Activated CD8-positive, alpha-beta memory T cell treated with anti-CD3 and anti-CD28 coated beads, Interleukin-2, amount 50 U/mL, for 48 hours (primary cell): ENCODE results near the gene GATA3.
"Not testable (repeated sequence)": the region's sequence is repeated elsewhere in the genome, so short reads cannot be mapped to it uniquely, and the experiment has no call there.

Experiments
- DNase-seq: peaks from one replicate; pipeline ENCODE4 v3.0.0-alpha.2; 2020

Gene GATA3

DNA sequence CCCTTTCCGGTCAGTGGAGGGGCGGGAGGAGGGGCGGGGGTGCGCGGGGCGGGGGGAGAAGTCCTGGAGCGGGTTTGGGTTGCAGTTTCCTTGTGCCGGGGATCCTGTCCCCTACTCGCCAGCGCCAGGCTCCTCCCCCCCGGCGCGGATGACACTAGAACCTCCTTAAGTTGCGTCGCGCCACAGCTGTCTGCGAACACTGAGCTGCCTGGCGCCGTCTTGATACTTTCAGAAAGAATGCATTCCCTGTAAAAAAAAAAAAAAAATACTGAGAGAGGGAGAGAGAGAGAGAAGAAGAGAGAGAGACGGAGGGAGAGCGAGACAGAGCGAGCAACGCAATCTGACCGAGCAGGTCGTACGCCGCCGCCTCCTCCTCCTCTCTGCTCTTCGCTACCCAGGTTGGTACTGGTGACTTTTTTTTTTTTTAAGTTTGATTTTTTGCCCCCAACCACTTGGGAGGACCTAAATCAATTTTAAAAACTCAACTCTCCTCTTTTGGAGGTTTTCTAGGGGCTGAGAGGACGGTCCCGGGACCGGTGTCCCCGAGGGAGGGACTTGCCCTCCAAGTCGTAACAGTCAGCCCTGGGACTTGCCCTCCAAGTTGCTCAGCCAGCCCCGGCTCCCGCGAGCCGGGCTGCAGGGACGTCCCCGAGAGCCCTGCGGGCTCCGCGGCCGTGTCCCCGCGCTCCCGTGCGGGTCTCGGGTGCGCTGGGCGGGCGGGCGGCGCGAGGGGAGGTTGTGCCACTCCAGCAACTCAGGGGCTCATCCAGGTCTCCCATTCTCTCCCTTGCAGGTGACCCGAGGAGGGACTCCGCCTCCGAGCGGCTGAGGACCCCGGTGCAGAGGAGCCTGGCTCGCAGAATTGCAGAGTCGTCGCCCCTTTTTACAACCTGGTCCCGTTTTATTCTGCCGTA is at the start of gene GATA3:
GATA3 (plus strand) TSS at position 195 of the 914 bp plus-strand sequence. CDS start 968 bp downstream, outside the sequence.
- DNase-seq, result peak; percentile 89

DNA sequence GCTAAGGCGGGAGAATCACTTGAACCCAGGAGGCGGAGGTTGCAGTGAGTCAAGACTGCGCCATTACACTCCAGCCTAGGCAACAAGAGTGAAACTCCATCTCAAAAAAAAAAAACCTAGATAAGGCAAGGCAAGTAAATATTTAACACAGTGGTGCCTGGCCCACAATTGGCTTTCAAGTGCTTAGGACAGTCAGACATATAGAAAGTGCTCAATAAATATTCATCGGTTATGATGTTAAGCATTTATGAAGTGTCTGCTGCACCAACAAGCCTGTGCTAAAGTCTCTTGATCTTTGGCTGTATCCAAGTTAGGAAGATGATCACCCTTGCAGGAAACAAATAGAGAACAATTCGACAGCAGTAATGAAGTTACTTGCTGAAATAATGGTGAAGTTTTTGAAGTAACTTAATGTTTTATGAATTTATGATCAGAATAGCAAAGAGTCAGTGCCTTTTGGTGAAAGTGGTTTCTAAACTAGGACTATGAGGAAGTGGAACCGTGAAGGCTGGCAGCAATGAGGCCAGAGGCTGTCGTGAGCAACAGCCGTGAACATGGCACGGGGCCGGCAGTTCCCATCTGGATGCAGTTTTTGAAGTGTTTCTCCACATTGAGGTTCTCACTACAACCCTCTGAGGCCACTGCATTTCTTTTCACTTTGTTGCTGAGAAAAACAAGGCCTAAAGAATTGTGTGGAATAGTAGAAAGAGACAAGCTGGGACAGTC is 48.1 kb upstream of the GATA3 start:
- DNase-seq, result no peak

- no peak for DNase-seq
These were observed 45.5 kb upstream of the GATA3 start for GRCh38 chr10:8009031-8009430.

- no peak for DNase-seq
These were observed 41.5 kb upstream of the GATA3 start for GRCh38 chr10:8013006-8013405.

GRCh38 chr10:8013619-8014018 is 40.9 kb upstream of the GATA3 start:
- no peak for DNase-seq

GRCh38 chr10:8014649-8015048 is 39.8 kb upstream of the GATA3 start:
- DNase-seq, result no peak

GRCh38 chr10:8017277-8017676 is 37.2 kb upstream of the GATA3 start:
- no peak for DNase-seq

GRCh38 chr10:8023321-8023720 is 31.2 kb upstream of the GATA3 start:
- DNase-seq, result no peak

DNA sequence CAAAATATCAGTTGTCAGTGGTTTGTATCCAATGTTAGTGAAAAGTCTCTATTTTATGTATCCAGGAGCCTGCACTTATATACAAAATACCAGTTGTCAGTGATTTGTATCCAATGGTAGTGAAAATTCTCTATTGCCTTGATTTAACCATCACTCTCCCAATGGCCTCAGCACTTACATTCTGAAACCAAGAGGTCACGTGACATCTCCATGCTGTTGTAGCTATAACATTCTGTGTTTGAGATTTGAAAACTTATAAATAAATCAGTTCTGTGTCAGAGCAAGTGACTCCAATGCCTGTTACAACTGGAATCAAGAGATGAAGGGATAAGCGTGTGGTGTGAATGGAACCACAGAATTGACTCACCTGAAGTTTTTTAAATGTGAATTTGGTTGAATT is 30.6 kb upstream of the GATA3 start:
- no peak for DNase-seq

DNA sequence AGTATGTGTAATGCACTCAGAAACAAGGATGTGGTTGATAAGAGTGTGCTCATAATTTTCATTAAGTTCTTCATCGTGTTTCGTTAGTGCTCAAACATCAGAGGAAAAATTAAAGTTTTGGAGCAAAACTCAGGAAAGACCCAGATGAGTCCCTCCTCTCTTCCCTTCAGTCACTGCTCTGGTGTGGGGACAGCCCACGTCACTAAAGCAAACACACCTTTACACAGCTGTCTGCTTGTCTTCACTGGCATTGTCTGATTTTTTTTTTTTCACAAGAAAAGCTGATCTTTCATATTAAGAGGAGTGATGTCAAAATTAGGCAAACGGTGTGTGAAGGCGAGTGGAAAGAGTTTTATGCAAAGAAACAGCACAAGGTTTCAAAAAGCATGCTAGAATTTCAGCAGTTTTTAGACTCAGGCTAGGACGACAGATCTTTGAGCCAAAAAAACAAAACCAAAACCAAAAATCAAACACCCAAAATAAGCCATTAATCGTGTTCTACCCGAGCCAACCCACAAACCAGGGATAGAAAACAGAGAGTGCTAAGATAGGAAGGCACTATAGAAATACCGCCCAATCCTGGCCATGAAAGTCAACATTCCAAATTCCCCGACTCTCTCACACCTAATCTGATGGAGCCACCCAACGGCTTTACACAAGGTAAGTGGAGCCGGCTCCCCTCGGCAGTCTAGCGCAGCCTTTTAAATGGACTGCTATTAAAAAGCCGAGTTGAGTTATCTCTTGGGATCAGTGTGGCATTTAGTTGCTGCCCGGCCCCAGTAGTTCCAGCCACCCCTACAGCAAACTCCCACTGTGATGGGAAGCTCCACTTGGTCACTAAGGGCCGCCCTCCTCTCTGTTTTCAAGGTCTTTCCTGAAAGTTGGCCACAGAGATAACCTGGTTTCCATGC is 27.9 kb upstream of the GATA3 start:
- DNase-seq, result no peak

GRCh38 chr10:8031211-8031610 is 23.3 kb upstream of the GATA3 start:
- DNase-seq, result not testable (repeated sequence)

DNA sequence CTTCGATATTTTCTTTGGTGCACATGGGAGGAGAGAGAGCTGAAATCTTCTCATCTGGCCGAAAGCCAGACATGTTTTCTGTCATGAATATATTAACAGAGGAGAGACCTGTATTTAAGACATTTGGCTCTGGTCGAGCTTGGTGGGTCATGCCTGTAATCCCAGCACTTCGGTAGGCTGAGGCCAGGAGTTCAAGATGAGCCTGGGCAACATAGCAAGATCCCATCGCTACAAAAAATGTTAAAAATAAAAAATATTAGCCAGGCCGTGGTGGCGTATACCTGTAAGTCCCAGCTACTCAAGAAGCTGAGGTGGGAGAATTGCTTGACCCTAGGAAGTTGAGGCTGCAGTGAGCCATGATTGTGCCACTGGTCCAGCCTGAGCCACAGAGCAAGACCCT is 21.9 kb upstream of the GATA3 start:
- DNase-seq, result no peak

DNA sequence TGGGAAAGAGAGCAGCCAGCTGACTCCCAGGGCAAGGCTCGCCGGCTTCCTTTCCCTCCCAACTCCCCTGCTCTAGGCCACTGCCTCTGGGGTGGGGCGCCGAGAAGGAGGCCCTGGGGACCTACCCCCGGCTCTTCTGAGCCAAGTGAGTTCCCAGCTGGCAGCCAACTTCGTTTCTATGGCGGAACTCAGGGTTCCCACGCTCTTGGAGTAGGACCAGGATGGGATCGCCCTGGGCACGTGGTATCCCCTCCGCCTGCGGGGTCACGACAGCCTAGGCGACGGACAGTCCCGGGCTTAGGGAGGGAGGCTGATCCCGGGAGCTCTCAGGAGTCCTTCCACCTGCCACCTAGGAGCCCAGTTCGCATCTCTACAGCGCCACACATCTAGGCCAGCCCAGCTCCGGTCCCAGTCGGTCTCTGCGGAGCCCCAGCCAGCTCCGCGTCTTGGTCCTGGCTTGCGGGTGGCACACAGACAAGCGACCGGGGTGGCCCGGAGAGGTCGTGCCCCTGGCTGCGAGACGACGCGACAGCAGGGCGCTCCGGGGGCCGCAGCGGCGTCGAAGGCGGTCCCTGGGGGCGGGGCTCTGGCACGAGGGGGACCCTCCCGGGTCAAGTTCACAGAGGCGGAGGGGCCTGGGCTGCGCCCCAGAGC is 20.5 kb upstream of the GATA3 start:
- DNase-seq, result peak; percentile 63

DNA sequence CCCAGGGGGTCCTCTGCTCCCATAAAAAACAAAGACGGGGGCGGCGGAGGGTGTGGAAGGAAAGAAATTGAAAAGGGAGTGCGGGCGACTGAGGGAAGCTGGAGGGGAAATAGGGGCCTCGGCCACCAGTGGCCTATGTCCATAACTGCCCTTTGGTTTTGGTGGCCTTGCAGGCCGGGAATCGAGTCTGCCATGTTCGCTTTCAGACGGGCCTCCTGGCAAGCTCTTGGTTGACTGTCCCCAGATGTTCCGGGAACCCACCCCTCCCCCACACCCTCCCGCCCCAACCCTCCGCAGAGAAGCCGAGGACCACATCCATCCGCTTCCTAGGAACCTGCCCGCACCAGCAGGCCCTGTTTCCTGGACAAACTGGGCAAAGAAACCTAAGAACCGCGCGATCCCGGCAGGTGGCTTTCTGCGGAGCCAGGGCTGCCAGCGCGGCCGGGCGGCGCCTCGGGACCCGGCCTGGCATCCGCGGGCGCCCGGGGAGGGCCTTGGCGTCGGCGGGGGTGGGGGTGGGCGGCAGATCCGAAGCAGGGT is 20.0 kb upstream of the GATA3 start:
- DNase-seq, result peak; percentile 57

GRCh38 chr10:8035006-8035640 is 19.4 kb upstream of the GATA3 start:
- peak; percentile 66 for DNase-seq

GRCh38 chr10:8035641-8036470 is 18.6 kb upstream of the GATA3 start:
- peak; percentile 56 for DNase-seq

- DNase-seq, result no peak
These were observed 17.8 kb upstream of the GATA3 start for GRCh38 chr10:8036506-8037198.

DNA sequence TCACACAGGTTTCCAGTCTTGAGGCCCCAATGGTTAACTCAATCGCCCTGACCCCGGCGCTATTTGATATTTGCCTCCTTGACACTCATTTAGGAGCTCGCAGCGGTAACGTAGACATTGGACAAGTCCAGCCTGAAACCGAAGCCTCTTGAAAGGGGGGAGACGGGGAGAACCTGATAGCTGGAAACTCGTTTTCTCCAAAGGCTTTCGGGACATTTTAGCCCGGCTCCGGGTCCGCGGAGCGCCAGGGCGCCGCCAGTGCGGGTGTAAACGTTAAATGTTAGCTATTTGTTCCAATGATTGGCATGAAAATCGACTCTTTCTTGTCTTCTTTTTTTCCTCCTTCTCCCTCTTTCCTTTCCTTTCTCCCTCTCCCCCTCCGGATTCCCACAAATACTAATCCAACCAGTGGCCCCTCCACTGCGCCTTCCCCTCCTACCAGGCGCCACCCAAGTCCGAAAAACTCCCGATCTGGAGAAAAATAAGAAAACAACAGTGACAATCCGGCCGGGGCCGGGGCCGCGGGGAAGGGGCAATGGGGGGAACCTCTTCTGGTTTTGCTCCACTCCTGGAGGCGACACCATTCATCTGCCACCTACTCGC is 17.2 kb upstream of the GATA3 start:
- peak; percentile 64 for DNase-seq
